Measurements from ENCODE around the gene TSGA10IP.

Gene TSGA10IP

GRCh38 chr11:65916391-65916790 lies 28.9 kb upstream of the TSGA10IP start:
- no peaks in the 10 kb centered on the region for H3K9me3 ChIP-seq
- DNase-seq, result no peak
- H3K36me3 ChIP-seq, result no peaks in the 10 kb centered on the region
- peaks cover 14% of the 10 kb centered on the region for H3K4me1 ChIP-seq
- no peak for TF ChIP-seq CTCF (IDR thresholded peaks at IDR 0.05; ENCODE audit: low read depth, low read length)
- H3K4me3 ChIP-seq (ENCODE audit: low read depth, low read length), result no peak overlapping the region
- H3K27me3 ChIP-seq, result no peaks in the 10 kb centered on the region

GRCh38 chr11:65917077-65917433 lies 28.2 kb upstream of the TSGA10IP start:
- no peak for DNase-seq
- Histone ChIP-seq H3K4me1 (peaks cover 14% of the 10 kb centered on the region), H3K27me3 (no peaks in the 10 kb centered on the region), H3K36me3 (no peaks in the 10 kb centered on the region), H3K9me3 (no peaks in the 10 kb centered on the region), H3K4me3 (ENCODE audit: low read depth, low read length) (no peak overlapping the region)
- no peak for TF ChIP-seq CTCF (IDR thresholded peaks at IDR 0.05; ENCODE audit: low read depth, low read length)

- no peak for DNase-seq
- no peak for TF ChIP-seq CTCF (IDR thresholded peaks at IDR 0.05; ENCODE audit: low read depth, low read length)
- no peaks in the 10 kb centered on the region for H3K36me3 ChIP-seq
- no peaks in the 10 kb centered on the region for H3K9me3 ChIP-seq
- no peaks in the 10 kb centered on the region for H3K27me3 ChIP-seq
- H3K4me1 ChIP-seq, result peaks cover 14% of the 10 kb centered on the region
- H3K4me3 ChIP-seq (ENCODE audit: low read depth, low read length), result peak overlapping the region; percentile 98
Measured at GRCh38 chr11:65917434-65918210, 27.7 kb upstream of the TSGA10IP start.

GRCh38 chr11:65918211-65919140 lies 26.8 kb upstream of the TSGA10IP start, which contains the start of gene C11orf68:
C11orf68 (minus strand) TSS chr11:65919062; CDS start chr11:65919031, 31 bp downstream.
- H3K4me3 ChIP-seq (ENCODE audit: low read depth, low read length), result peak within 1 kb of the TSS; percentile 98
- H3K27me3 ChIP-seq, result no peaks in the 10 kb centered on the region
- no peak for TF ChIP-seq CTCF (IDR thresholded peaks at IDR 0.05; ENCODE audit: low read depth, low read length)
- H3K36me3 ChIP-seq, result no peaks in the 10 kb centered on the region
- no peak for DNase-seq
- H3K9me3 ChIP-seq, result no peaks in the 10 kb centered on the region
- H3K4me1 ChIP-seq, result peaks cover 14% of the 10 kb centered on the region

GRCh38 chr11:65919141-65919572 lies 26.1 kb upstream of the TSGA10IP start, which contains the start of gene DRAP1:
DRAP1 (plus strand) TSS chr11:65919426; CDS start chr11:65919502, 76 bp downstream.
- H3K9me3 ChIP-seq, result no peaks in the 10 kb centered on the region
- no peaks in the 10 kb centered on the region for H3K27me3 ChIP-seq
- peaks cover 14% of the 10 kb centered on the region for H3K4me1 ChIP-seq
- H3K36me3 ChIP-seq, result no peaks in the 10 kb centered on the region
- DNase-seq, result peak; percentile 99
- H3K4me3 ChIP-seq (ENCODE audit: low read depth, low read length), result peak within 1 kb of the TSS; percentile 98
- no peak for TF ChIP-seq CTCF (IDR thresholded peaks at IDR 0.05; ENCODE audit: low read depth, low read length)
